Endodermal cell (in vitro differentiated cells): ENCODE data around the gene NFAM1. TPM values are rescaled to one million over a fixed set of nuclear protein-coding genes. Genes with fewer than 3 reads are reported as not detected.

Experiments
- DNase-seq: peaks from one replicate; pipeline ENCODE4 v3.0.0-alpha.2; 2017
- H3K27ac ChIP-seq: 2 replicates; pipeline ENCODE4 v1.5.1; 2013; ENCODE audit warnings: mild to moderate bottlenecking, low read depth, low read length, moderate library complexity
- H3K27me3 ChIP-seq: 2 replicates; pipeline ENCODE4 v1.6.1; 2013; ENCODE audit warnings: mild to moderate bottlenecking, low read length, moderate library complexity; ENCODE audit not compliant: insufficient read depth, control insufficient read depth, poor library complexity, severe bottlenecking
- H3K36me3 ChIP-seq: 2 replicates; pipeline ENCODE4 v1.7.0; 2013; ENCODE audit warnings: mild to moderate bottlenecking, low read length, moderate library complexity; ENCODE audit not compliant: control insufficient read depth, insufficient read depth
- H3K4me1 ChIP-seq: one replicate; pipeline ENCODE4 v1.7.0; 2013; ENCODE audit warnings: low read length; ENCODE audit not compliant: control insufficient read depth, insufficient read depth
- H3K4me3 ChIP-seq: 2 replicates; pipeline ENCODE4 v1.5.1; 2013; ENCODE audit warnings: mild to moderate bottlenecking, low read length, moderate library complexity
- H3K9ac ChIP-seq: 2 replicates; pipeline ENCODE4 v1.6.1; 2013; ENCODE audit warnings: mild to moderate bottlenecking, low read length, moderate library complexity; ENCODE audit not compliant: poor library complexity, severe bottlenecking; ENCODE audit errors: extremely low read depth
- H3K9me3 ChIP-seq: 2 replicates; pipeline ENCODE4 v1.6.1; 2013; ENCODE audit warnings: mild to moderate bottlenecking, low read length, moderate library complexity; ENCODE audit not compliant: control insufficient read depth
- H3K27ac Mint-ChIP-seq: 2 replicates; pipeline ENCODE4 v1.8.0; 2020; ENCODE audit warnings: mixed read lengths
- H3K27me3 Mint-ChIP-seq: 2 replicates; pipeline ENCODE4 v1.8.0; 2021; ENCODE audit warnings: mild to moderate bottlenecking, mixed read lengths; ENCODE audit not compliant: insufficient read depth
- H3K36me3 Mint-ChIP-seq: 2 replicates; pipeline ENCODE4 v1.8.0; 2020; ENCODE audit warnings: low read depth, mixed read lengths
- H3K4me1 Mint-ChIP-seq: 2 replicates; pipeline ENCODE4 v1.8.0; 2020; ENCODE audit warnings: mixed read lengths
- H3K4me3 Mint-ChIP-seq: 2 replicates; pipeline ENCODE4 v1.8.0; 2020; ENCODE audit warnings: mild to moderate bottlenecking, moderate library complexity, mixed read lengths
- H3K9me3 Mint-ChIP-seq: 2 replicates; pipeline ENCODE4 v1.8.0; 2020; ENCODE audit warnings: mild to moderate bottlenecking, mixed read lengths
- CTCF ChIP-seq: fragments of 200-600 bp; sonication (generic); conservative IDR thresholded peaks from 2 replicates; pipeline ENCODE4 v1.5.0; 2021; ENCODE audit warnings: antibody characterized with exemption, mild to moderate bottlenecking
- WGBS, 2 experiments: methylation state at CpG; one replicate each; pipeline versions ENCODE4 v1.1.5 to v1.1.7; 2013; ENCODE audit warnings: missing lambda C conversion rate in 2 of 2, mixed read lengths in 1 of 2; ENCODE audit not compliant: insufficient coverage in 1 of 2, insufficient read length in 1 of 2; 5-methylcytosine and 5-hydroxymethylcytosine counted together
- total RNA-seq, 2 donors: library from RNA; stranded (reverse); fragmentation: NEBNext Ultra II Directional in 1 of 2; extraction: Animal tissue kit (Norgen Biotek cat#: 25700) in 1 of 2; gene quantifications; 2 replicates in 1 of 2; 3 replicates in 1 of 2; pipeline ENCODE4 v1.2.1, GENCODE V29; 2021

The NFAM1 gene
- total RNA-seq, 2 donors from 2014 or later: 0.92 to 1.1 TPM

- H3K9ac ChIP-seq: no peak overlapping the region
- H3K9me3 ChIP-seq: no peaks in the 10 kb centered on the region
- no peaks in the 10 kb centered on the region for H3K27me3 ChIP-seq
- Mint-ChIP-seq H3K36me3 (no peaks in the 10 kb centered on the region), H3K27ac (no peak overlapping the region), H3K27me3 (peaks cover 9% of the 10 kb centered on the region), H3K4me1 (no peaks in the 10 kb centered on the region), H3K9me3 (peaks cover 3% of the 10 kb centered on the region), H3K4me3 (no peak overlapping the region)
- no peaks in the 10 kb centered on the region for H3K4me1 ChIP-seq
- no peak for TF ChIP-seq CTCF
- no peak for DNase-seq
- no peak overlapping the region for H3K27ac ChIP-seq
- no peak overlapping the region for H3K4me3 ChIP-seq
- no peaks in the 10 kb centered on the region for H3K36me3 ChIP-seq
- WGBS, 2 experiments: 84 to 92% methylated on average over 8 to 9 of the region's 11 CpGs
Observed at GRCh38 chr22:42451499-42452145, 19.4 kb upstream of the NFAM1 start.

GRCh38 chr22:42450862-42451261 is 18.7 kb upstream of the NFAM1 start:
- no peak for TF ChIP-seq CTCF
- no peaks in the 10 kb centered on the region for H3K27me3 ChIP-seq
- 91 to 95% methylated on average over 6 of the region's 6 CpGs for WGBS, 2 experiments
- no peaks in the 10 kb centered on the region for H3K4me1 ChIP-seq
- Mint-ChIP-seq H3K9me3 (no peaks in the 10 kb centered on the region), H3K27me3 (peaks cover 10% of the 10 kb centered on the region), H3K36me3 (no peaks in the 10 kb centered on the region), H3K4me1 (no peaks in the 10 kb centered on the region), H3K4me3 (no peak overlapping the region), H3K27ac (no peak overlapping the region)
- H3K9ac ChIP-seq: no peak overlapping the region
- DNase-seq: no peak
- H3K4me3 ChIP-seq: no peak overlapping the region
- no peak overlapping the region for H3K27ac ChIP-seq
- no peaks in the 10 kb centered on the region for H3K9me3 ChIP-seq
- no peaks in the 10 kb centered on the region for H3K36me3 ChIP-seq

GRCh38 chr22:42446151-42446550 is 13.9 kb upstream of the NFAM1 start:
- no peak overlapping the region for H3K4me3 Mint-ChIP-seq
- H3K27me3 ChIP-seq: no peaks in the 10 kb centered on the region
- no peak overlapping the region for H3K27ac Mint-ChIP-seq
- no peak overlapping the region for H3K4me3 ChIP-seq
- H3K4me1 Mint-ChIP-seq: peaks cover 11% of the 10 kb centered on the region
- no peak for DNase-seq
- H3K4me1 ChIP-seq: peaks cover 10% of the 10 kb centered on the region
- H3K9ac ChIP-seq: no peak overlapping the region
- H3K9me3 Mint-ChIP-seq: no peaks in the 10 kb centered on the region
- no peak for TF ChIP-seq CTCF
- WGBS, 2 experiments: 92 to 100% methylated on average over 3 to 8 of the region's 13 CpGs
- H3K27me3 Mint-ChIP-seq: peaks cover 12% of the 10 kb centered on the region
- H3K27ac ChIP-seq: no peak overlapping the region
- no peaks in the 10 kb centered on the region for H3K36me3 ChIP-seq
- no peaks in the 10 kb centered on the region for H3K36me3 Mint-ChIP-seq
- H3K9me3 ChIP-seq: no peaks in the 10 kb centered on the region
